ENCODE data around the gene BOLA2.
"Not testable (repeated sequence)": the region's sequence is repeated elsewhere in the genome, so short reads cannot be mapped to it uniquely, and the experiment has no call there.

The BOLA2 gene

DNA sequence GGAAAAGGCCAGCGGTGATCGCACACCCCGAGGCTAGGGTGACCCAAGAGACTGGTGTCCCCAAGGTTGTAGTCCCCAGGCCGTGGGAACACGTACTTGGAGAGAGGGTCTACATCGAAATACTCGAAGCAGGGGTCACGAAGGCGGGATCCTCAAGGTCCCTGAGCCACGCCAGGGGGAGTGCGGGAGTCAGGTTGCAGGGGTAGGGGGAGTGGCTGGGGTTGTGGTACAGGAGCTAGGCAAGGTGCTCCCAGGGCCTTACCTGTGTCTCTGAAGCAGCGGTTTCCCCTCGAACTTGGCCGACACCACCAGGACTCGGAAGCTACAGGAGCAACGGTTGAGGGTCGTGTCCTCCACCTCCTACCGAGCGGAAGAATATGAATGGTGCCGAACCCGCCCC lies 397 bp downstream of the BOLA2 start:
- H3K27ac ChIP-seq (ENCODE audit: low read depth, low read length); H3K36me3 ChIP-seq (ENCODE audit: insufficient read depth, low read length); H3K9ac ChIP-seq (ENCODE audit: low read length); H3K27me3 ChIP-seq (ENCODE audit: control insufficient read depth in 1 of 2, insufficient read depth in 2 of 2, low read length in 2 of 2); H3K4me1 ChIP-seq (ENCODE audit: insufficient read depth, low read length); H3K9me3 ChIP-seq (ENCODE audit: low read length); H3K4me3 ChIP-seq (ENCODE audit: low read depth in 1 of 2, low read length in 2 of 2): not testable (repeated sequence)

DNA sequence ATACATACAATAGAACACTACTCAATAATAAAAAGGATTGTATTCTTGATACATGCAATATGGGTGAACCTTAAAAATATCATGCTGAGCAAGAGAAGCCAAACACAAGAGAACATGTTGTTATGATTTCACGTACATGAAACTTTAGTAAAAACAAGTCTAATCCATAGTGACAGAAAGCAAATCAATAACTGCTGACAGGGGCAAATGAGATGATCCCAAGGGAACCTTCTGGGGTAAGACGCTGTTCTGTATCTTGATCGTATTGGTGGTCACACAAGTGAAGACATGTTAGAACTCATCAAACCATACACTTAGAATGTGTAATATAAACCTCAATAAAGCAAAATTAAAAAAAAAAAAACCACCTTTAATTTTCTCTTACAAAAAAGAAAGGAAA lies 28.8 kb downstream of the BOLA2 start:
- H3K9me3 ChIP-seq (ENCODE audit: low read length); H3K4me1 ChIP-seq (ENCODE audit: insufficient read depth, low read length); H3K9ac ChIP-seq (ENCODE audit: low read length); H3K36me3 ChIP-seq (ENCODE audit: insufficient read depth, low read length); H3K27me3 ChIP-seq (ENCODE audit: control insufficient read depth in 1 of 2, insufficient read depth in 2 of 2, low read length in 2 of 2); H3K4me3 ChIP-seq (ENCODE audit: low read depth in 1 of 2, low read length in 2 of 2); H3K27ac ChIP-seq (ENCODE audit: low read depth, low read length): not testable (repeated sequence)

DNA sequence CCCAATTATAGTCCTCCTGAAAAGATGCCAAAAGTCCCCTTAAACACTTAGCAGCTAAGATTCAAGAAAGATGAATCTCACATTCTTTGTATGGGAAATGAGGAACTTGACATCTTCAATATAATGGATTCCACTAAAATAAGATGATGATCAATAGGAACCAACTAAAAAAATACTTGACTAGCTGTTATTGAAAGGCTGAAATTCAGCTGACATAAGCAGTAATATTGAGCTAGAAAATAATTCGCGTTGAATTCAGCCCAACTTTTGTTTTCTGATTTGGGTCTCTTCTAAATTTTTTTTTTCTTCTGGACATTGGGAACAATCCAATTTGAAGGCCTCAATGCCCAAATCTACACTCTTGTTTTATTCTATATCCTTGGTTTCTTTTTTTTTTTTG lies 30.6 kb downstream of the BOLA2 start:
- H3K4me3 ChIP-seq (ENCODE audit: low read depth in 1 of 2, low read length in 2 of 2); H3K36me3 ChIP-seq (ENCODE audit: insufficient read depth, low read length); H3K27me3 ChIP-seq (ENCODE audit: control insufficient read depth in 1 of 2, insufficient read depth in 2 of 2, low read length in 2 of 2); H3K9me3 ChIP-seq (ENCODE audit: low read length); H3K9ac ChIP-seq (ENCODE audit: low read length); H3K27ac ChIP-seq (ENCODE audit: low read depth, low read length); H3K4me1 ChIP-seq (ENCODE audit: insufficient read depth, low read length): not testable (repeated sequence)

GRCh38 chr16:29405249-29405648 lies 48.9 kb downstream of the BOLA2 start:
- H3K4me1 ChIP-seq (ENCODE audit: insufficient read depth, low read length); H3K36me3 ChIP-seq (ENCODE audit: insufficient read depth, low read length); H3K9ac ChIP-seq (ENCODE audit: low read length); H3K27me3 ChIP-seq (ENCODE audit: control insufficient read depth in 1 of 2, insufficient read depth in 2 of 2, low read length in 2 of 2); H3K4me3 ChIP-seq (ENCODE audit: low read depth in 1 of 2, low read length in 2 of 2); H3K9me3 ChIP-seq (ENCODE audit: low read length); H3K27ac ChIP-seq (ENCODE audit: low read depth, low read length): not testable (repeated sequence)
